B cell (primary cell): ENCODE results near the gene KNSTRN. TPM values are rescaled to one million over a fixed set of nuclear protein-coding genes. Genes with fewer than 3 reads are reported as not detected.

Experiments used
- ATAC-seq: fragments of 200-7000 bp; cut with Tn5 transposase; one replicate; pipeline ENCODE4 v1.10.0; 2021; ENCODE audit warnings: low read depth, mild to moderate bottlenecking, moderate number of reproducible peaks, moderate library complexity
- CTCF ChIA-PET: fragments of 350-600 bp; sonication (Branson Sonifier 250); formaldehyde crosslinking; loops from one replicate; lab custom pipeline; 2021; ENCODE audit warnings: antibody characterized with exemption, inconsistent platforms; lab: Charles Lee
- POLR2A ChIA-PET: fragments of 350-600 bp; sonication (Branson Sonifier 250); formaldehyde crosslinking; loops from one replicate; lab custom pipeline; 2021; ENCODE audit warnings: antibody characterized with exemption; lab: Charles Lee
- DNase-seq: peaks from one replicate; pipeline ENCODE4 v3.0.0; 2013
- H2AFZ ChIP-seq: 2 replicates; pipeline ENCODE4 v1.6.1; 2012; ENCODE audit warnings: mild to moderate bottlenecking, low read depth, low read length; ENCODE audit not compliant: insufficient read depth, poor library complexity, severe bottlenecking
- H3K27ac ChIP-seq, 2 donors: 1 replicate in 1 of 2; 2 replicates in 1 of 2; pipeline ENCODE4 v1.5.1; 2012 to 2013; ENCODE audit warnings: low read length in 2 of 2, mild to moderate bottlenecking in 2 of 2, moderate library complexity in 1 of 2
- H3K27me3 ChIP-seq, 4 experiments: fragments of 200-600 bp in 1 of 4; sonication (generic) in 1 of 4; replicated peaks in 1 of 4; 1 replicate in 2 of 4; 2 replicates in 2 of 4; pipeline versions ENCODE4 v1.6.1 to v1.7.0; 2013 to 2016; ENCODE audit warnings: low read length in 3 of 4, mild to moderate bottlenecking in 2 of 4, mixed read lengths in 1 of 4, moderate library complexity in 1 of 4; ENCODE audit not compliant: insufficient read depth in 4 of 4, control insufficient read depth in 3 of 4; ENCODE audit errors: control extremely low read depth in 1 of 4
- H3K36me3 ChIP-seq, 2 experiments: replicated peaks in 1 of 2; 1 replicate in 1 of 2; 2 replicates in 1 of 2; pipeline versions ENCODE4 v1.6.1 to v1.7.1; 2013; ENCODE audit warnings: low read length in 1 of 2; ENCODE audit not compliant: insufficient read depth in 2 of 2, control insufficient read depth in 1 of 2; ENCODE audit errors: control extremely low read depth in 1 of 2, extremely low read depth in 1 of 2
- H3K4me1 ChIP-seq, 2 donors: fragments of 200-600 bp in 1 of 2; sonication (generic) in 1 of 2; 1 replicate in 1 of 2; 2 replicates in 1 of 2; pipeline versions ENCODE4 v1.5.1 to v1.6.1; 2013 to 2017; ENCODE audit warnings: low read length in 2 of 2; ENCODE audit not compliant: control insufficient read depth in 2 of 2, insufficient read depth in 2 of 2
- H3K4me2 ChIP-seq: replicated peaks from 2 replicates; pipeline ENCODE3; 2012; ENCODE audit warnings: mild to moderate bottlenecking, low read depth, low read length; ENCODE audit not compliant: poor library complexity, severe bottlenecking
- H3K4me3 ChIP-seq, 5 experiments: fragments of 200-600 bp in 1 of 5; sonication (generic) in 1 of 5; 1 replicate in 3 of 5; 2 replicates in 2 of 5; pipeline versions ENCODE4 v1.5.1 to v1.7.0; 2011 to 2016; ENCODE audit warnings: low read length in 4 of 5, mild to moderate bottlenecking in 4 of 5, low read depth in 2 of 5, control low read depth in 1 of 5, moderate library complexity in 1 of 5; ENCODE audit not compliant: insufficient read depth in 1 of 5; ENCODE audit errors: control extremely low read depth in 1 of 5, extremely low read depth in 1 of 5
- H3K79me2 ChIP-seq: fragments of 200-600 bp; sonication (generic); one replicate; pipeline ENCODE4 v1.6.0; 2016; ENCODE audit warnings: low read length; ENCODE audit not compliant: control insufficient read depth, insufficient read depth
- H3K9ac ChIP-seq: fragments of 200-600 bp; sonication (generic); 2 replicates; pipeline ENCODE4 v1.6.1; 2017; ENCODE audit warnings: mild to moderate bottlenecking, low read length, moderate library complexity
- H3K9me3 ChIP-seq, 3 donors: one replicate each; pipeline versions ENCODE4 v1.6.1 to v1.7.1; 2013; ENCODE audit warnings: low read length in 2 of 3; ENCODE audit not compliant: control insufficient read depth in 2 of 3, insufficient read depth in 1 of 3; ENCODE audit errors: control extremely low read depth in 1 of 3
- H4K20me1 ChIP-seq: 2 replicates; pipeline ENCODE4 v1.6.0; 2012; ENCODE audit warnings: mild to moderate bottlenecking, low read length; ENCODE audit not compliant: insufficient read depth, control insufficient read depth, poor library complexity, severe bottlenecking
- H3K27ac Mint-ChIP-seq: one replicate; pipeline ENCODE4 v1.8.0; 2021; ENCODE audit warnings: mixed read lengths
- H3K27me3 Mint-ChIP-seq: one replicate; pipeline ENCODE4 v1.8.0; 2021; ENCODE audit warnings: mixed read lengths
- H3K4me1 Mint-ChIP-seq: one replicate; pipeline ENCODE4 v1.8.0; 2021; ENCODE audit warnings: mixed read lengths
- H3K4me3 Mint-ChIP-seq: one replicate; pipeline ENCODE4 v1.8.0; 2021; ENCODE audit warnings: mixed read lengths
- H3K9me3 Mint-ChIP-seq: one replicate; pipeline ENCODE4 v1.8.0; 2022; ENCODE audit warnings: mixed read lengths; ENCODE audit not compliant: insufficient read depth
- CTCF ChIP-seq: fragments of 200-600 bp; IDR thresholded peaks from one replicate; pipeline ENCODE4 v1.8.0; 2022; ENCODE audit warnings: antibody characterized with exemption, mild to moderate bottlenecking
- EZH2 ChIP-seq: IDR thresholded peaks from 2 replicates; pipeline ENCODE4 v1.6.1; 2012; ENCODE audit warnings: borderline replicate concordance, low read depth, mild to moderate bottlenecking, moderate library complexity, low read length; ENCODE audit not compliant: insufficient read depth, poor library complexity, severe bottlenecking
- WGBS: methylation state at CpG from one replicate; pipeline ENCODE4 v1.1.5; 2013; ENCODE audit warnings: missing lambda C conversion rate; ENCODE audit not compliant: insufficient coverage; 5-methylcytosine and 5-hydroxymethylcytosine counted together
- intact Hi-C: fragments of 100-400 bp; cut with micrococcal nuclease; formaldehyde crosslinking; loops from one replicate; pipeline ENCODE4 v1.10.0; 2022
- polyA plus RNA-seq: library from polyadenylated mRNA; depleted of rRNA; stranded (reverse); fragments of >200 nt; gene quantifications from 2 replicates; pipeline ENCODE4 v1.2.3, GENCODE V29; 2012
- total RNA-seq, 2 donors: library from RNA; stranded (reverse); fragments of 120-200 nt in 1 of 2; gene quantifications; 1 replicate in 1 of 2; 2 replicates in 1 of 2; pipeline versions ENCODE4 v1.2.3 to v1.2.4, GENCODE V29; 2013 to 2022

Gene KNSTRN
- total and polyA plus RNA-seq, 2 donors (not counting 1 experiment from before 2014, with no cell fraction given): 4.0 to 14.0 TPM

- no peaks in the 10 kb centered on the region for H3K9me3 Mint-ChIP-seq
- Histone ChIP-seq H2AFZ (no peak overlapping the region), H3K27ac (no peak overlapping the region), H3K4me3 (no peak overlapping the region), H3K36me3 (no peaks in the 10 kb centered on the region), H3K4me2 (no peak overlapping the region), H3K9ac (no peak overlapping the region), H3K27me3 (peaks cover 0 to 12% (median 0%) of the 10 kb centered on the region in 4 experiments), H3K9me3 (no peaks in the 10 kb centered on the region), H3K4me1 (peaks cover 13 to 23% of the 10 kb centered on the region in 2 donors), H3K79me2 (no peaks in the 10 kb centered on the region), H4K20me1 (no peaks in the 10 kb centered on the region)
- no peak overlapping the region for H3K4me3 Mint-ChIP-seq
- DNase-seq: no peak
- CTCF ChIA-PET: interaction anchor here (0.6 to 15.0 kb wide), 19 partner anchors 12 to 653 kb away, joined by 3 to 382 read pairs (median 14); partner anchors contain the start of genes ANKRD63, INAFM2, IVD and PLCB2
- H3K27ac Mint-ChIP-seq: no peak overlapping the region
- intact Hi-C loops: loop anchor here (1.0 kb wide), 4 partner anchors 16 to 122 kb away; partner anchors contain the start of genes INAFM2 and PLCB2
- POLR2A ChIA-PET: interaction anchor here (0.6 to 0.7 kb wide), 2 partner anchors 24 to 28 kb away, joined by 3 to 6 read pairs; no protein-coding TSS in a partner anchor
- peaks cover 4% of the 10 kb centered on the region for H3K27me3 Mint-ChIP-seq
- H3K4me1 Mint-ChIP-seq: peaks cover 18% of the 10 kb centered on the region
- 95% methylated on average over 11 of the region's 11 CpGs for WGBS
- no peak for ATAC-seq
- no peak for TF ChIP-seq CTCF
- no peak for TF ChIP-seq EZH2
Observed at GRCh38 chr15:40338921-40339620, 43.5 kb upstream of the KNSTRN start.

DNA sequence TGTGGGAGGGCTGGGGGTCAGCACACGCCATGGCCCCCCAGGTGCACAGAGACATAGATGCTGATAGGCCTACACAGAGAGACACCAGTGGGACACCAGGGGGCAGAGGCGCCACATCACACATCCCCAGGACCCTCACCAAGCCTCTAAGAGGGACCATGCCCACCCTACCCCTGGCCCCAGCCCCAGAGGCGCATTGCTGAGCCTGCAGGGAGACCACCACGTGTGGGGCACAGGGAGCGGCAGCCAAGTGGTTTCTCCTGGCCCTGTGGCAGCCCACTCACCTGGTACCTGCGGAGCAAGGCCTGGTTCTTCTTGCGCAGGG, 42.9 kb upstream of the KNSTRN start:
- peaks cover 8 to 18% of the 10 kb centered on the region in 2 donors for H3K4me1 ChIP-seq
- H3K4me3 Mint-ChIP-seq: no peak overlapping the region
- H3K27me3 ChIP-seq: peaks cover 0 to 12% (median 0%) of the 10 kb centered on the region in 4 experiments
- H3K9ac ChIP-seq: no peak overlapping the region
- DNase-seq (no peak), ATAC-seq (no peak)
- no peaks in the 10 kb centered on the region for H4K20me1 ChIP-seq
- whole genome bisulfite sequencing: 95% methylated on average over 7 of the region's 7 CpGs
- no peak overlapping the region for H3K4me2 ChIP-seq
- H3K27ac ChIP-seq: no peak overlapping the region
- peaks cover 13% of the 10 kb centered on the region for H3K4me1 Mint-ChIP-seq
- ChIA-PET CTCF (interaction anchor here (0.6 to 15.0 kb wide), 9 partner anchors 12 to 124 kb away, joined by 4 to 382 read pairs (median 134); partner anchors contain the start of genes INAFM2 and PLCB2), POLR2A (interaction anchor here (0.6 kb wide), 1 partner anchor 23 kb away, joined by 6 read pairs; no protein-coding TSS in a partner anchor)
- H3K27ac Mint-ChIP-seq: no peak overlapping the region
- H3K36me3 ChIP-seq: no peaks in the 10 kb centered on the region
- TF ChIP-seq EZH2: no peak
- TF ChIP-seq CTCF: no peak
- H3K27me3 Mint-ChIP-seq: peaks cover 4% of the 10 kb centered on the region
- no peaks in the 10 kb centered on the region for H3K9me3 Mint-ChIP-seq
- no peaks in the 10 kb centered on the region for H3K79me2 ChIP-seq
- no peak overlapping the region for H3K4me3 ChIP-seq
- H3K9me3 ChIP-seq: no peaks in the 10 kb centered on the region
- H2AFZ ChIP-seq: no peak overlapping the region
- intact Hi-C loops: no loop called here
